OCI-LY1 (cell line): Measurements from ENCODE around the gene ZFYVE21.

Experiments used
- H2AFZ ChIP-seq: fragments of 200-600 bp; sonication (generic), shearing (Covaris generic); 2 replicates; pipeline ENCODE4 v1.6.0; 2014; ENCODE audit warnings: antibody characterized with exemption, mild to moderate bottlenecking, low read length
- H3F3A ChIP-seq: fragments of 200-600 bp; sonication (generic), shearing (Covaris generic); 2 replicates; pipeline ENCODE4 v1.6.0; 2014; ENCODE audit warnings: mild to moderate bottlenecking, antibody characterized with exemption, low read length, moderate library complexity; ENCODE audit not compliant: insufficient read depth
- H3K27ac ChIP-seq: fragments of 200-600 bp; sonication (generic); 2 replicates; pipeline ENCODE4 v1.5.1; 2014; ENCODE audit warnings: low read length, mixed run types, mild to moderate bottlenecking, low read depth; ENCODE audit not compliant: poor library complexity, severe bottlenecking
- H3K27me3 ChIP-seq: fragments of 200-600 bp; sonication (generic); 2 replicates; pipeline ENCODE4 v1.6.0; 2014; ENCODE audit warnings: antibody characterized with exemption, mild to moderate bottlenecking, low read length, moderate library complexity; ENCODE audit not compliant: insufficient read depth
- H3K36me3 ChIP-seq: fragments of 200-600 bp; sonication (generic); 2 replicates; pipeline ENCODE4 v1.6.1; 2014; ENCODE audit warnings: mild to moderate bottlenecking, antibody characterized with exemption, low read length, moderate library complexity, mixed read lengths; ENCODE audit not compliant: insufficient read depth
- H3K4me1 ChIP-seq: fragments of 200-600 bp; sonication (generic); 2 replicates; pipeline ENCODE4 v1.5.1; 2014; ENCODE audit warnings: mild to moderate bottlenecking, low read length, moderate library complexity; ENCODE audit not compliant: insufficient read depth, severe bottlenecking
- H3K4me2 ChIP-seq: fragments of 200-600 bp; sonication (generic), shearing (Covaris generic); 2 replicates; pipeline ENCODE4 v1.6.1; 2014; ENCODE audit warnings: low read length
- H3K4me3 ChIP-seq: fragments of 200-600 bp; sonication (generic); 2 replicates; pipeline ENCODE4 v1.5.1; 2014; ENCODE audit warnings: low read length, low read depth, mild to moderate bottlenecking, mixed read lengths; ENCODE audit not compliant: poor library complexity, severe bottlenecking
- H3K79me2 ChIP-seq: fragments of 200-600 bp; shearing (Covaris generic); 2 replicates; pipeline ENCODE4 v1.6.1; 2016; ENCODE audit warnings: mixed run types, low read length, mixed read lengths; ENCODE audit not compliant: insufficient read depth
- H3K9ac ChIP-seq: fragments of 200-600 bp; sonication (generic), shearing (Covaris generic); 2 replicates; pipeline ENCODE4 v1.6.1; 2014; ENCODE audit warnings: mild to moderate bottlenecking, low read length, mixed read lengths
- H3K9me2 ChIP-seq: fragments of 200-600 bp; sonication (generic), shearing (Covaris generic); 2 replicates; pipeline ENCODE4 v1.6.1; 2014; ENCODE audit warnings: low read depth, mild to moderate bottlenecking, low read length, mixed read lengths
- H3K9me3 ChIP-seq: fragments of 200-600 bp; shearing (Covaris generic); 2 replicates; pipeline ENCODE4 v1.6.1; 2014; ENCODE audit warnings: low read length, mixed read lengths
- H4K20me1 ChIP-seq: fragments of 200-600 bp; sonication (generic), shearing (Covaris generic); 2 replicates; pipeline ENCODE4 v1.6.0; 2016; ENCODE audit warnings: mild to moderate bottlenecking, low read length; ENCODE audit not compliant: insufficient read depth
- EZH2 ChIP-seq: fragments of 200-600 bp; sonication (generic), shearing (Covaris generic); IDR thresholded peaks from 2 replicates; pipeline ENCODE4 v1.8.0; 2017; ENCODE audit warnings: borderline replicate concordance, mixed run types, mild to moderate bottlenecking, antibody characterized with exemption, low read length, moderate library complexity, mixed read lengths
- TF ChIP-seq, protein P1 (sequence below): fragments of 200-600 bp; sonication (generic), shearing (Covaris generic); IDR thresholded peaks from 2 replicates; pipeline ENCODE4 v1.5.1; 2017; ENCODE audit warnings: mild to moderate bottlenecking, antibody characterized with exemption, low read length, moderate library complexity, mixed read lengths

Gene ZFYVE21

GRCh38 chr14:103700753-103701490 is 14.7 kb upstream of the ZFYVE21 start:
- H3F3A ChIP-seq: 0 out of 2 replicates have a peak, but pooled peaks cover 5% of the 10 kb centered on the region

DNA sequence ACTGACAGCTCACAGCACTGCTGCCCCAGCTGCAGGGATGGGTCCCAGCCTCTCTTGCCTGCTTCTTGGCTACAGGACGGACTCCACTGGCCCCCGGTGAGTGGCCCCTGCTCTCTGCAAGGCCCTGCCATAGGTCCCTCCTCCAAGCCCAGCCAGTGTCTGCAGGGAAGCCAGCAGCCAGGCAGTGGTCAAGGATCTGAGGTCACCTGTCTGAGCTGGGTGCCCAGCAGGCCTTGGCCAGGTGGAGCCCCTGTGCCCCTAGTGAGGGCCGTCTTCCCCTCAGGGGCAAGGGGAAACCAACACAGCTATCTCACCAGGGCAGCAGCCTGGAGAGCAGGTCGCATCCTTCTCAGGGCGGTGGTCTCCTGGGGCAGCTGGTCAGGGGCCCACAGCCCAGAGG is 13.5 kb upstream of the ZFYVE21 start:
- no peaks in the 10 kb centered on the region for H3K79me2 ChIP-seq
- TF ChIP-seq EZH2: no peak
- TF ChIP-seq, protein P1, sequence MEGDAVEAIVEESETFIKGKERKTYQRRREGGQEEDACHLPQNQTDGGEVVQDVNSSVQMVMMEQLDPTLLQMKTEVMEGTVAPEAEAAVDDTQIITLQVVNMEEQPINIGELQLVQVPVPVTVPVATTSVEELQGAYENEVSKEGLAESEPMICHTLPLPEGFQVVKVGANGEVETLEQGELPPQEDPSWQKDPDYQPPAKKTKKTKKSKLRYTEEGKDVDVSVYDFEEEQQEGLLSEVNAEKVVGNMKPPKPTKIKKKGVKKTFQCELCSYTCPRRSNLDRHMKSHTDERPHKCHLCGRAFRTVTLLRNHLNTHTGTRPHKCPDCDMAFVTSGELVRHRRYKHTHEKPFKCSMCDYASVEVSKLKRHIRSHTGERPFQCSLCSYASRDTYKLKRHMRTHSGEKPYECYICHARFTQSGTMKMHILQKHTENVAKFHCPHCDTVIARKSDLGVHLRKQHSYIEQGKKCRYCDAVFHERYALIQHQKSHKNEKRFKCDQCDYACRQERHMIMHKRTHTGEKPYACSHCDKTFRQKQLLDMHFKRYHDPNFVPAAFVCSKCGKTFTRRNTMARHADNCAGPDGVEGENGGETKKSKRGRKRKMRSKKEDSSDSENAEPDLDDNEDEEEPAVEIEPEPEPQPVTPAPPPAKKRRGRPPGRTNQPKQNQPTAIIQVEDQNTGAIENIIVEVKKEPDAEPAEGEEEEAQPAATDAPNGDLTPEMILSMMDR: no peak
- H3K36me3 ChIP-seq: peaks cover 78% of the 10 kb centered on the region
- no peaks in the 10 kb centered on the region for H4K20me1 ChIP-seq
- H3K4me3 ChIP-seq: no peak overlapping the region
- peaks cover 77% of the 10 kb centered on the region for H3K4me1 ChIP-seq
- H3F3A ChIP-seq: 0 out of 2 replicates have a peak, but pooled peaks cover 5% of the 10 kb centered on the region
- no peaks in the 10 kb centered on the region for H3K9me2 ChIP-seq
- peak overlapping the region; percentile 97 for H3K27ac ChIP-seq
- H2AFZ ChIP-seq: no peak overlapping the region
- H3K4me2 ChIP-seq: peak overlapping the region; percentile 2; the same call in 1 of the 2 replicates
- no peaks in the 10 kb centered on the region for H3K27me3 ChIP-seq
- H3K9ac ChIP-seq: peak overlapping the region; percentile 27; the same call in 1 of the 2 replicates
- no peaks in the 10 kb centered on the region for H3K9me3 ChIP-seq

More at GRCh38 chr14:103700753-103701490, 14.7 kb upstream of the ZFYVE21 start:
- Histone ChIP-seq H4K20me1 (no peaks in the 10 kb centered on the region), H2AFZ (no peak overlapping the region), H3K9me2 (no peaks in the 10 kb centered on the region), H3K27ac (peak overlapping the region; percentile 97), H3K36me3 (peaks cover 72% of the 10 kb centered on the region), H3K4me1 (peaks cover 88% of the 10 kb centered on the region), H3K4me2 (peak overlapping the region; percentile 58; the same call in 1 of the 2 replicates), H3K79me2 (no peaks in the 10 kb centered on the region), H3K27me3 (no peaks in the 10 kb centered on the region), H3K4me3 (peak overlapping the region; percentile 4), H3K9ac (peak overlapping the region; percentile 64), H3K9me3 (no peaks in the 10 kb centered on the region)
- TF ChIP-seq, protein P1: no peak
- TF ChIP-seq EZH2: no peak

DNA sequence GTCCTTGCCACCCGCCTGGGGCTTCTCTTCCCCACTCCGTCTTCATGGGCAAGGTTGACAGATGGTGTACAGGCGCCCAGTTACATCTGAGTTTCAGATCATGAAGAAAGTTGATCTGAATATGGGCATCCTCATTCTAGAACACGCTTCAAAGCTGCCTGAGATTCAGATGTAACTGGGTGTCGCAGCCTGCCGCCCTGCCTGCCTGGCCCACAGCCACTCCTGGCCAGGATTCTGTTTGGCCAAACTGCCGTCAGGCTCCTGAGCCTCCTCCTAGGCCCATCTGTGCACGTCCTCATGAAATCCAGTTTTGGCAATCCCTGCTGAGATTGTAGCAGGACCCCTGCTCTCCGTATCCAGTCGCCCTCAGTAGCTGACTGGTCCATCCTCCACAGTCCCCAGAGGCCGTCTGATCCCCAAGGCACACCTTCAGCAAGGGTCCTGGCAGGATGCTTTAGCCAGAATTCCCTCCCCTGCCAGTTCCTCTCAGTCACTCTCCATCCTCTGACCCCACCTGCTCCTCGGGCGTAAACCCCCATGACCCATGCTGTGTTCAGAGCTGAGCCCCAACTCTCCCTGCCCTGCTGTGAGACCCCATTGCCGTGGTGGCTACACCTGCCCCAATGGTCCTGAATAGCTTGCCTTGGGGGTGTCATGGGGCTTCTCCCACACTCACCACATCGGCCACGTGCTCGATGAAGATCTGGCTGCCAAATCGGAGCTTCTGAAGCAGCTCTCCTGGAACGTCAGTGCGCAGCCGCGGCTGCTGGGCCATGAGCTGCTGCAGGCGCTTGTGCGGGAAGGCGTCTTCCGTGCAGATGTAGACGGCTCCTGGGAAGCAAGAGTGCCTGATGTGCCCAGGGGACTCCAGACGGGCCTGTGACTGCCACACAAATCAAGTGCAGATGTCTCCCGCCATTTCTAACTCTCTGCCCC is 12.8 kb upstream of the ZFYVE21 start:
- H3K79me2 ChIP-seq: no peaks in the 10 kb centered on the region
- no peaks in the 10 kb centered on the region for H3K9me2 ChIP-seq
- H3K4me1 ChIP-seq: peaks cover 70% of the 10 kb centered on the region
- no peak overlapping the region for H3K4me3 ChIP-seq
- no peaks in the 10 kb centered on the region for H4K20me1 ChIP-seq
- peak overlapping the region; percentile 97 for H3K27ac ChIP-seq
- peak overlapping the region; percentile 27; the same call in 1 of the 2 replicates for H3K9ac ChIP-seq
- TF ChIP-seq, protein P1: no peak
- TF ChIP-seq EZH2: no peak
- no peaks in the 10 kb centered on the region for H3K9me3 ChIP-seq
- 0 out of 2 replicates have a peak, but pooled peaks cover 5% of the 10 kb centered on the region for H3F3A ChIP-seq
- no peaks in the 10 kb centered on the region for H3K27me3 ChIP-seq
- peaks cover 78% of the 10 kb centered on the region for H3K36me3 ChIP-seq
- H3K4me2 ChIP-seq: no peak overlapping the region; the same call in 1 of the 2 replicates
- no peak overlapping the region for H2AFZ ChIP-seq
